KMS-11 (cell line): ENCODE results near the gene LCA5L.
"Not testable (repeated sequence)": the region's sequence is repeated elsewhere in the genome, so short reads cannot be mapped to it uniquely, and the experiment has no call there.

ENCODE experiments used
- H2AFZ ChIP-seq: fragments of 200-600 bp; sonication (generic); 2 replicates; pipeline ENCODE4 v1.6.1; 2016; ENCODE audit warnings: antibody characterized with exemption, mixed run types, low read depth
- H3K27ac ChIP-seq: fragments of 200-600 bp; sonication (generic); 2 replicates; pipeline ENCODE4 v1.6.1; 2016; ENCODE audit warnings: mild to moderate bottlenecking, mixed run types
- H3K27me3 ChIP-seq: fragments of 200-600 bp; sonication (generic); 2 replicates; pipeline ENCODE4 v1.6.1; 2017; ENCODE audit warnings: mild to moderate bottlenecking, low read depth, mixed run types, moderate library complexity; ENCODE audit not compliant: insufficient read depth
- H3K36me3 ChIP-seq: fragments of 200-600 bp; sonication (generic); 2 replicates; pipeline ENCODE4 v1.6.1; 2017; ENCODE audit warnings: mild to moderate bottlenecking, mixed run types; ENCODE audit not compliant: insufficient read depth
- H3K4me1 ChIP-seq: fragments of 200-600 bp; sonication (generic); 2 replicates; pipeline ENCODE4 v1.6.1; 2016; ENCODE audit warnings: mild to moderate bottlenecking, low read depth, mixed run types; ENCODE audit not compliant: poor library complexity, severe bottlenecking
- H3K4me2 ChIP-seq: fragments of 200-600 bp; sonication (generic); 2 replicates; pipeline ENCODE4 v1.7.0; 2016; ENCODE audit warnings: mild to moderate bottlenecking, mixed run types
- H3K4me3 ChIP-seq: fragments of 200-600 bp; sonication (generic); IDR thresholded peaks from 2 replicates; pipeline ENCODE4 v1.6.1; 2017; ENCODE audit warnings: low read depth, low read length, mixed read lengths; ENCODE audit not compliant: insufficient read depth
- H3K79me2 ChIP-seq: fragments of 200-600 bp; sonication (generic); 2 replicates; pipeline ENCODE4 v1.6.1; 2016; ENCODE audit warnings: low read depth, mixed run types; ENCODE audit not compliant: insufficient read depth
- H3K9ac ChIP-seq: fragments of 200-600 bp; sonication (generic); 2 replicates; pipeline ENCODE4 v1.6.1; 2016; ENCODE audit warnings: mild to moderate bottlenecking, mixed run types
- H4K20me1 ChIP-seq: fragments of 200-600 bp; sonication (generic); 2 replicates; pipeline ENCODE4 v1.6.1; 2016; ENCODE audit warnings: mild to moderate bottlenecking, mixed run types; ENCODE audit not compliant: insufficient read depth
- TF ChIP-seq, protein P1 (sequence below): fragments of 200-600 bp; sonication (generic); conservative IDR thresholded peaks from 2 replicates; pipeline ENCODE4 v1.6.1; 2017; ENCODE audit warnings: low read depth, mild to moderate bottlenecking, antibody characterized with exemption, low read length, moderate library complexity, mixed read lengths

LCA5L gene

DNA sequence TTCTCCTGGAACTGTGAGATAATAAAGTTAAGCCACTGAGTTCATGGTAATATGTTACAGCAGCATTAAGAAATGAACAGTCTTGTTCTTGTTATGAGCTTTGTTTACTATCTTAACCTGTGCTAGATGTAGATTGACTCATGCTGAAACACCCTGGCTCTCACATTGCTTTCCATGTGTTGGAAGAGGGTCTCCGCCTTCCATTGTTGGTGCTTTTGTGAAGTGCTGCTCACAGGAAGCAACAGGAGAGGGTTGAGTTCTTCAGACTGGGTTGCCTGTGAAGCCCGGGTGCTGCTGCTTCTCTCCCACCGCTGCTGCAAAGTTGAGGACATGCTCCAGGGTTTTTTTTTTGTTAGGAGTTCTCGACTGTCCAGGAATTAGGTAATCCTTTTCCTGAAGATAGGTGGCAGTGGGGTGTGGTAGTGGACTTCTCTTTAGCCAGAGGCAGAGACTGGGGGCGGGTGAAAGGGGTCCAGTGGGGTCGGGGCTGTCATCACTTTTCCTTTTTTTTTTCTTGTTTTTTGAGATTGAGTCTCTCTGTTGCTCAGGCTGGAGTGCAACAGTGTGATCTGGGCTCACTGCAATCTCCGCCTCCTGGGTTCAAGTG is 68.0 kb downstream of the LCA5L start:
- Histone ChIP-seq H3K27me3 (no peaks in the 10 kb centered on the region), H4K20me1 (no peaks in the 10 kb centered on the region), H3K4me3 (no peak overlapping the region), H2AFZ (no peak overlapping the region), H3K27ac (no peak overlapping the region), H3K36me3 (no peaks in the 10 kb centered on the region), H3K4me1 (peaks cover 17% of the 10 kb centered on the region), H3K4me2 (no peak overlapping the region), H3K79me2 (peaks cover 13% of the 10 kb centered on the region; the same call in 1 of the 2 replicates), H3K9ac (no peak overlapping the region)
- TF ChIP-seq, protein P1, sequence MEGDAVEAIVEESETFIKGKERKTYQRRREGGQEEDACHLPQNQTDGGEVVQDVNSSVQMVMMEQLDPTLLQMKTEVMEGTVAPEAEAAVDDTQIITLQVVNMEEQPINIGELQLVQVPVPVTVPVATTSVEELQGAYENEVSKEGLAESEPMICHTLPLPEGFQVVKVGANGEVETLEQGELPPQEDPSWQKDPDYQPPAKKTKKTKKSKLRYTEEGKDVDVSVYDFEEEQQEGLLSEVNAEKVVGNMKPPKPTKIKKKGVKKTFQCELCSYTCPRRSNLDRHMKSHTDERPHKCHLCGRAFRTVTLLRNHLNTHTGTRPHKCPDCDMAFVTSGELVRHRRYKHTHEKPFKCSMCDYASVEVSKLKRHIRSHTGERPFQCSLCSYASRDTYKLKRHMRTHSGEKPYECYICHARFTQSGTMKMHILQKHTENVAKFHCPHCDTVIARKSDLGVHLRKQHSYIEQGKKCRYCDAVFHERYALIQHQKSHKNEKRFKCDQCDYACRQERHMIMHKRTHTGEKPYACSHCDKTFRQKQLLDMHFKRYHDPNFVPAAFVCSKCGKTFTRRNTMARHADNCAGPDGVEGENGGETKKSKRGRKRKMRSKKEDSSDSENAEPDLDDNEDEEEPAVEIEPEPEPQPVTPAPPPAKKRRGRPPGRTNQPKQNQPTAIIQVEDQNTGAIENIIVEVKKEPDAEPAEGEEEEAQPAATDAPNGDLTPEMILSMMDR: no peak

DNA sequence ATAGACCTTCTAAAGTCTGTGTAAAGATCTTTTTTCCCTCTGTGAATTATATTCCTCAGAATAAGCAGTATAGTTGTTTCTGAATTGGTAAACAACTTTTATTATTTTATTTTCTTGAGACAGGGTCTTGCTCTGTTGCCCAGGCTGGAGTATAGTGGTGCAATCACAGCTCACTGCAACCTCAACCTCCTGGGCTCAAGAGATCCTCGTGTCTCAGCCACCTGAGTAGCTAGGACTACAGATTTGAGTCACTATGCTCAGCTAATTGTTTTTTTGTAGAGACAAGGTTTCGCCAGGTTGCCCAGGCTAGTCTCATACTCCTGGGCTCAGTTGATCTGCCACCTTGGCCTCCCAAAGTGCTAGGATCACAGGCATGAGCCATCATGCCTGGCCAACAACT is 70.1 kb downstream of the LCA5L start:
- no peak overlapping the region for H2AFZ ChIP-seq
- H3K9ac ChIP-seq: no peak overlapping the region
- TF ChIP-seq, protein P1: no peak
- H4K20me1 ChIP-seq: no peaks in the 10 kb centered on the region
- no peaks in the 10 kb centered on the region for H3K36me3 ChIP-seq
- no peak overlapping the region for H3K4me2 ChIP-seq
- H3K4me1 ChIP-seq: peaks cover 8% of the 10 kb centered on the region
- H3K79me2 ChIP-seq: no peaks in the 10 kb centered on the region
- no peak overlapping the region for H3K27ac ChIP-seq
- no peaks in the 10 kb centered on the region for H3K27me3 ChIP-seq
- H3K4me3 ChIP-seq: no peak overlapping the region

- no peak overlapping the region for H3K4me2 ChIP-seq
- no peaks in the 10 kb centered on the region for H4K20me1 ChIP-seq
- TF ChIP-seq, protein P1: no peak
- peaks cover 3% of the 10 kb centered on the region for H3K4me1 ChIP-seq
- no peak overlapping the region for H2AFZ ChIP-seq
- H3K79me2 ChIP-seq: no peaks in the 10 kb centered on the region
- H3K36me3 ChIP-seq: no peaks in the 10 kb centered on the region
- H3K27me3 ChIP-seq: no peaks in the 10 kb centered on the region
- H3K27ac ChIP-seq: no peak overlapping the region
- no peak overlapping the region for H3K4me3 ChIP-seq
- H3K9ac ChIP-seq: no peak overlapping the region
These were observed 71.5 kb downstream of the LCA5L start for GRCh38 chr21:39374046-39374445.

DNA sequence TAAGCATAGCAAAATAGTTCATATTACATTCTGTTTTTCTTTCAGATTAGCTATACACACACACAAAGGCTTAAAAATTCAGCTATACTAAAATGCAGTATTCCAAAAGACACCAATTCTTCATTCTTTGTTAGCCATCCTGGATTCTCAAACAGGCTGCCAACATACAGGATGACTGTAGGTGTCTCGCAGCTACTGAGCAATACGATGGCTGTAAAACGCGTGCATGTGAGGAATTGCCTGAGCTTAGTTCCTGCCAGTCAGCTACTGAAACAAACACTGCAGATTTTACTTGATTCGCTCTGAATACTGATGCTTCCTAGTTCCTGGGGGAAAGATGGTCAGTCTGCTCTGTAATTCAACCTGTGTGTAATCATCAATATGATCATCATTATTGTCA is 71.9 kb downstream of the LCA5L start:
- Histone ChIP-seq H3K4me1 (peaks cover 3% of the 10 kb centered on the region), H3K27me3 (no peaks in the 10 kb centered on the region), H3K4me3 (no peak overlapping the region), H3K36me3 (no peaks in the 10 kb centered on the region), H3K27ac (no peak overlapping the region), H3K4me2 (no peak overlapping the region), H2AFZ (no peak overlapping the region), H4K20me1 (no peaks in the 10 kb centered on the region), H3K9ac (no peak overlapping the region), H3K79me2 (no peaks in the 10 kb centered on the region)
- TF ChIP-seq, protein P1: no peak

DNA sequence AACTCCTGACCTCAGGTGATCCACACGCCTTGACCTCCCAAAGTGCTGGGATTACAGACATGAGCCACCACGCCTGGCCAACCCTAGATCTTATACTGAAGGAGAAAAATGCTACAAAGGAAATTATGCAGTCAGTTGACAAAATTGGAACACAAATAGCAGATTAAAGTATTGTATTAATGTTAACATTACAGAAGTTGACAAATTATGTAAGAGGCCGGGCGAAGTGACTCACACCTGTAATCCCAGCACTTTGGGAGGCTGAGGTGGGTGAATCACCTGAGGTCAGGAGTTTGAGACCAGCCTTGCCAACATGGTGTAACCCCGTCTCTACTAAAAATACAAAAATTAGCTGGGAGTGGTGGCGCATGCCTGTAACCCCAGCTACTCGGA is 75.7 kb downstream of the LCA5L start:
- H3K4me3 ChIP-seq, H4K20me1 ChIP-seq, H3K36me3 ChIP-seq, H3K27me3 ChIP-seq, H3K4me2 ChIP-seq, H3K9ac ChIP-seq, H3K27ac ChIP-seq, H3K4me1 ChIP-seq, H2AFZ ChIP-seq, H3K79me2 ChIP-seq: not testable (repeated sequence)
